IMR-90 (cell line): Measurements from ENCODE around the gene SCRG1. TPM values are rescaled to one million over a fixed set of nuclear protein-coding genes. Genes with fewer than 3 reads are reported as not detected.

ENCODE experiments used
- ATAC-seq: fragments of 200-7000 bp; cut with Tn5 transposase; 2 replicates; pipeline ENCODE4 v1.9.1; 2020; ENCODE audit warnings: low read depth, mild to moderate bottlenecking, moderate library complexity
- BruUV-seq: library from RNA; stranded (reverse); fragments of 400-500 nt; replicated peaks from 2 replicates; lab custom pipeline; 2021; lab: Mats Ljungman, UMichigan
- CTCF ChIA-PET: fragments of 300-600 bp; formaldehyde crosslinking; extraction: SDS; loops from one replicate; lab custom pipeline; 2021; ENCODE audit warnings: antibody characterized with exemption; lab: Yijun Ruan, JAX
- POLR2A ChIA-PET: fragments of 300-600 bp; sonication (Branson Sonifier 250); formaldehyde crosslinking; loops from one replicate; lab custom pipeline; 2022; ENCODE audit warnings: antibody characterized with exemption; ENCODE audit not compliant: unreplicated experiment; lab: Charles Lee
- DNase-seq: peaks from one replicate; pipeline ENCODE4 v3.0.0; 2013
- H2AFZ ChIP-seq: replicated peaks from 2 replicates; pipeline ENCODE3; 2013; ENCODE audit warnings: low read length, mild to moderate bottlenecking; ENCODE audit not compliant: poor library complexity
- H2AK5ac ChIP-seq: 2 replicates; pipeline ENCODE4 v1.6.1; 2013; ENCODE audit warnings: low read depth, low read length, inconsistent platforms
- H2AK9ac ChIP-seq: replicated peaks from 2 replicates; pipeline ENCODE3; 2013; ENCODE audit warnings: mild to moderate bottlenecking, low read depth, low read length, moderate library complexity; ENCODE audit not compliant: poor library complexity
- H2BK120ac ChIP-seq: 2 replicates; pipeline ENCODE4 v1.6.1; 2013; ENCODE audit warnings: low read depth, low read length, inconsistent platforms
- H2BK15ac ChIP-seq: 3 replicates; pipeline ENCODE4 v1.6.1; 2013; ENCODE audit warnings: low read depth, low read length, inconsistent platforms
- H2BK20ac ChIP-seq: 2 replicates; pipeline ENCODE4 v1.6.1; 2013; ENCODE audit warnings: low read depth, mild to moderate bottlenecking, inconsistent platforms, low read length, moderate library complexity
- H2BK5ac ChIP-seq: 2 replicates; pipeline ENCODE4 v1.6.1; 2013; ENCODE audit warnings: mild to moderate bottlenecking, low read depth, low read length, inconsistent platforms; ENCODE audit not compliant: poor library complexity, severe bottlenecking
- H3K14ac ChIP-seq: replicated peaks from 2 replicates; pipeline ENCODE4 v1.6.1; 2013; ENCODE audit warnings: low read depth, low read length, inconsistent platforms
- H3K18ac ChIP-seq: 2 replicates; pipeline ENCODE4 v1.6.1; 2013; ENCODE audit warnings: low read depth, low read length, control low read depth
- H3K23ac ChIP-seq: 2 replicates; pipeline ENCODE4 v1.6.1; 2013; ENCODE audit warnings: low read depth, low read length, inconsistent platforms
- H3K27ac ChIP-seq: 2 replicates; pipeline ENCODE4 v1.5.1; 2013; ENCODE audit warnings: mild to moderate bottlenecking, control low read depth, low read length; ENCODE audit not compliant: insufficient read depth
- H3K27me3 ChIP-seq: 2 replicates; pipeline ENCODE4 v1.6.1; 2013; ENCODE audit warnings: low read length; ENCODE audit not compliant: control insufficient read depth, insufficient read depth
- H3K36me3 ChIP-seq: 2 replicates; pipeline ENCODE4 v1.6.1; 2013; ENCODE audit warnings: low read length, mixed read lengths; ENCODE audit not compliant: control insufficient read depth, insufficient read depth
- H3K4ac ChIP-seq: 2 replicates; pipeline ENCODE4 v1.6.1; 2013; ENCODE audit warnings: low read depth, low read length, inconsistent platforms
- H3K4me1 ChIP-seq: 2 replicates; pipeline ENCODE4 v1.6.1; 2013; ENCODE audit warnings: low read length, mixed read lengths; ENCODE audit not compliant: control insufficient read depth, insufficient read depth
- H3K4me2 ChIP-seq: 2 replicates; pipeline ENCODE4 v1.6.1; 2013; ENCODE audit warnings: low read depth, mild to moderate bottlenecking, control low read depth, low read length, moderate library complexity
- H3K4me3 ChIP-seq: 2 replicates; pipeline ENCODE4 v1.5.1; 2013; ENCODE audit warnings: low read depth, mild to moderate bottlenecking, control low read depth, low read length, moderate library complexity; ENCODE audit not compliant: insufficient read depth
- H3K56ac ChIP-seq: 2 replicates; pipeline ENCODE4 v1.6.1; 2013; ENCODE audit warnings: low read length, inconsistent platforms; ENCODE audit not compliant: insufficient read depth; ENCODE audit errors: extremely low read depth
- H3K79me1 ChIP-seq, 2 experiments: 2 replicates each; pipeline ENCODE4 v1.6.1; 2013; ENCODE audit warnings: low read length in 2 of 2, inconsistent platforms in 1 of 2, low read depth in 1 of 2
- H3K9ac ChIP-seq: 2 replicates; pipeline ENCODE4 v1.6.1; 2013; ENCODE audit warnings: low read depth, low read length, control low read depth
- H3K9me1 ChIP-seq: 2 replicates; pipeline ENCODE4 v1.6.1; 2013; ENCODE audit warnings: low read length, inconsistent platforms; ENCODE audit not compliant: insufficient read depth
- H3K9me3 ChIP-seq: 2 replicates; pipeline ENCODE4 v1.6.1; 2013; ENCODE audit warnings: low read length; ENCODE audit not compliant: control insufficient read depth, insufficient read depth
- H4K20me1 ChIP-seq: 2 replicates; pipeline ENCODE4 v1.6.1; 2013; ENCODE audit warnings: low read length, inconsistent platforms; ENCODE audit not compliant: insufficient read depth
- H4K5ac ChIP-seq: 2 replicates; pipeline ENCODE4 v1.6.1; 2013; ENCODE audit warnings: mild to moderate bottlenecking, low read depth, low read length, control low read depth
- H4K8ac ChIP-seq, 2 experiments: 2 replicates each; pipeline ENCODE4 v1.6.1; 2013; ENCODE audit warnings: low read depth in 2 of 2, low read length in 2 of 2, control low read depth in 1 of 2, inconsistent platforms in 1 of 2
- H4K91ac ChIP-seq: 2 replicates; pipeline ENCODE4 v1.6.1; 2013; ENCODE audit warnings: low read depth, low read length, inconsistent platforms; ENCODE audit not compliant: insufficient read depth
- BHLHE40 ChIP-seq: fragments of 150-350 bp; IDR thresholded peaks from 2 replicates; pipeline ENCODE4 v1.6.1; 2016; ENCODE audit warnings: mild to moderate bottlenecking, low read depth, low read length
- CEBPB ChIP-seq: IDR thresholded peaks from 2 replicates; pipeline ENCODE4 v1.6.1; 2012; ENCODE audit warnings: low read depth, low read length, improper control_type of control experiment
- CHD1 ChIP-seq: IDR thresholded peaks from 2 replicates; pipeline ENCODE4 v1.6.1; 2012; ENCODE audit warnings: low read depth, low read length, improper control_type of control experiment
- CTCF ChIP-seq: conservative IDR thresholded peaks from 2 replicates; pipeline ENCODE4 v1.5.1; 2012; ENCODE audit warnings: mild to moderate bottlenecking, low read depth, low read length, improper control_type of control experiment
- FOS ChIP-seq: fragments of 150-350 bp; IDR thresholded peaks from 2 replicates; pipeline ENCODE4 v1.6.1; 2016; ENCODE audit warnings: low read depth, low read length
- MAFK ChIP-seq: IDR thresholded peaks from 2 replicates; pipeline ENCODE4 v1.6.1; 2012; ENCODE audit warnings: low read depth, low read length, improper control_type of control experiment
- MAZ ChIP-seq: IDR thresholded peaks from 2 replicates; pipeline ENCODE4 v1.6.1; 2012; ENCODE audit warnings: low read depth, mild to moderate bottlenecking, low read length, improper control_type of control experiment, moderate library complexity, borderline replicate concordance
- MXI1 ChIP-seq: IDR thresholded peaks from 2 replicates; pipeline ENCODE4 v1.6.1; 2012; ENCODE audit warnings: low read depth, mild to moderate bottlenecking, low read length, moderate library complexity, borderline replicate concordance
- NFE2L2 ChIP-seq: fragments of 150-350 bp; IDR thresholded peaks from 2 replicates; pipeline ENCODE4 v1.6.1; 2016; ENCODE audit warnings: low read depth, mild to moderate bottlenecking, low read length
- POLR2A ChIP-seq: IDR thresholded peaks from 2 replicates; pipeline ENCODE4 v1.6.1; 2012; ENCODE audit warnings: mild to moderate bottlenecking, low read depth, low read length
- RAD21 ChIP-seq: IDR thresholded peaks from 2 replicates; pipeline ENCODE4 v1.6.1; 2012; ENCODE audit warnings: low read length, improper control_type of control experiment
- RCOR1 ChIP-seq: IDR thresholded peaks from 2 replicates; pipeline ENCODE4 v1.6.1; 2012; ENCODE audit warnings: mild to moderate bottlenecking, low read length, improper control_type of control experiment; ENCODE audit not compliant: insufficient replicate concordance
- RFX5 ChIP-seq: IDR thresholded peaks from 2 replicates; pipeline ENCODE4 v1.8.0; 2012; ENCODE audit warnings: low read depth, mild to moderate bottlenecking, low read length, moderate library complexity
- SMC3 ChIP-seq: fragments of 150-350 bp; IDR thresholded peaks from 2 replicates; pipeline ENCODE4 v1.6.1; 2016; ENCODE audit warnings: low read depth, mild to moderate bottlenecking, antibody characterized with exemption, low read length, moderate library complexity
- USF2 ChIP-seq: fragments of 150-350 bp; IDR thresholded peaks from 2 replicates; pipeline ENCODE4 v1.6.1; 2017; ENCODE audit warnings: mild to moderate bottlenecking, antibody characterized with exemption, low read length, low read depth
- WGBS, 2 experiments: methylation state at CpG; one replicate each; pipeline versions ENCODE4 v1.1.5 to v1.1.7; 2013; ENCODE audit warnings: missing lambda C conversion rate in 2 of 2; ENCODE audit not compliant: insufficient read length in 1 of 2; ENCODE audit errors: extremely low coverage in 2 of 2; 5-methylcytosine and 5-hydroxymethylcytosine counted together
- dilution Hi-C: fragments of 300-500 bp; cut with HindIII; formaldehyde crosslinking; loops from one replicate; pipeline ENCODE4 v1.14.3; 2018; ENCODE audit warnings: low sequenced_read_pairs; ENCODE audit not compliant: unreplicated experiment
- in situ Hi-C: fragments of 300-500 bp; cut with MboI; formaldehyde crosslinking; loops from 3 replicates; pipeline ENCODE4 v1.14.3; 2019; ENCODE audit warnings: low sequenced_read_pairs, inconsistent platforms, mixed read lengths
- intact Hi-C: fragments of 100-400 bp; cut with micrococcal nuclease; formaldehyde crosslinking; loops from 2 replicates; pipeline ENCODE4 v1.10.0; 2022
- polyA plus RNA-seq, 3 experiments: library from polyadenylated mRNA; depleted of rRNA; stranded (reverse); fragments of >200 nt; gene quantifications; 2 replicates each; pipeline ENCODE4 v1.2.3, GENCODE V29; 2012; ENCODE audit warnings: low replicate concordance in 1 of 3
- total RNA-seq: library from RNA; depleted of rRNA; stranded (reverse); fragments of >200 nt; gene quantifications from 2 replicates; pipeline ENCODE4 v1.2.3, GENCODE V29; 2012
- TF ChIP-seq, protein P1 (sequence below): fragments of 150-350 bp; IDR thresholded peaks from 2 replicates; pipeline ENCODE4 v1.6.1; 2016; ENCODE audit warnings: low read depth, mild to moderate bottlenecking, low read length, moderate library complexity, borderline replicate concordance

SCRG1 gene
- total and polyA plus RNA-seq, 2 of the 4 experiments (the other 2 are of a cell fraction): under 0.01 to 0.22 TPM

DNA sequence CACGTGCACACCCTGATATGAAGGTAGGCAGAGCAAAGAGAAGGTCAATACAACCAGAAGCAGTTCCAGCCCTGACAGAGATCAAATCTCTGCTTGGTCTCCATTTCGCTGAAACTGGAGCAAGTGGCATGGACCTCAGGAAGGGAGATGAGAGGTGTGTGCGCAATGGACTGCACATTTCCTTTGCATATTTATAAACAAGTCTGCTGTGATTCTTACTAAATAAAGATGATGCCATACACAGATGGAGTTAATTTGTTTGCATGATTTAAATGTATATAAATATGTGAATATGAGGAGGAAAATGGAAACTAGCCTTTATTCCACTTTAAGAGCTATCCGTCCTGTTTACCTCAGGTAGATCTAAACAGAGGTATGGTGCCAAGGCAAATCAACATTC is 2.1 kb upstream of the SCRG1 start:
- CTCF ChIA-PET: no interaction called here
- POLR2A ChIA-PET: no interaction called here

More for the DNA sequence above, 2.1 kb upstream of the SCRG1 start:
- Histone ChIP-seq H2BK5ac (no peak overlapping the region), H2BK15ac (no peak overlapping the region), H3K9ac (no peak overlapping the region), H2AK9ac (no peak overlapping the region), H3K36me3 (no peaks in the 10 kb centered on the region), H3K14ac (no peak overlapping the region), H3K4me2 (no peak overlapping the region), H2AK5ac (no peak overlapping the region), H2BK20ac (no peak overlapping the region), H3K23ac (no peak overlapping the region), H3K4me3 (no peak overlapping the region), H4K8ac (no peak overlapping the region), H3K79me1 (no peaks in the 10 kb centered on the region), H4K20me1 (no peaks in the 10 kb centered on the region), H4K5ac (no peak overlapping the region), H3K27ac (no peak overlapping the region), H3K9me3 (no peaks in the 10 kb centered on the region), H3K4ac (no peak overlapping the region), H3K56ac (no peak overlapping the region), H4K91ac (no peak overlapping the region), H3K27me3 (no peaks in the 10 kb centered on the region), H3K9me1 (no peaks in the 10 kb centered on the region), H3K18ac (no peak overlapping the region), H2AFZ (no peak overlapping the region), H2BK120ac (no peak overlapping the region), H3K4me1 (no peaks in the 10 kb centered on the region)
- TF ChIP-seq RCOR1: no peak
- no peak for TF ChIP-seq USF2
- no peak for TF ChIP-seq RAD21
- TF ChIP-seq MXI1: no peak
- TF ChIP-seq NFE2L2: no peak
- no peak for TF ChIP-seq CTCF
- no peak for TF ChIP-seq POLR2A
- TF ChIP-seq FOS: no peak
- no peak for TF ChIP-seq MAFK
- TF ChIP-seq BHLHE40: no peak
- TF ChIP-seq RFX5: no peak
- TF ChIP-seq MAZ: no peak
- no peak for TF ChIP-seq SMC3
- TF ChIP-seq CHD1: no peak
- no peak for TF ChIP-seq CEBPB
- TF ChIP-seq, protein P1, sequence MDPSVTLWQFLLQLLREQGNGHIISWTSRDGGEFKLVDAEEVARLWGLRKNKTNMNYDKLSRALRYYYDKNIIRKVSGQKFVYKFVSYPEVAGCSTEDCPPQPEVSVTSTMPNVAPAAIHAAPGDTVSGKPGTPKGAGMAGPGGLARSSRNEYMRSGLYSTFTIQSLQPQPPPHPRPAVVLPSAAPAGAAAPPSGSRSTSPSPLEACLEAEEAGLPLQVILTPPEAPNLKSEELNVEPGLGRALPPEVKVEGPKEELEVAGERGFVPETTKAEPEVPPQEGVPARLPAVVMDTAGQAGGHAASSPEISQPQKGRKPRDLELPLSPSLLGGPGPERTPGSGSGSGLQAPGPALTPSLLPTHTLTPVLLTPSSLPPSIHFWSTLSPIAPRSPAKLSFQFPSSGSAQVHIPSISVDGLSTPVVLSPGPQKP: no peak
- no peak for ATAC-seq
- intact Hi-C loops: no loop called here
- dilution Hi-C loops: no loop called here
- DNase-seq: no peak
- in situ Hi-C loops: no loop called here
- WGBS, 2 experiments: no CpG with 5 or more reads among the region's 4 CpGs
- no TSS peak for BruUV-seq
